GM23338 (cell line): ENCODE results near the gene NAPA. TPM values are rescaled to one million over a fixed set of nuclear protein-coding genes. Genes with fewer than 3 reads are reported as not detected.

Experiments
- ATAC-seq: fragments of 200-7000 bp; cut with Tn5 transposase; 3 replicates; pipeline ENCODE4 v1.9.1; 2020
- DNase-seq: peaks from one replicate; pipeline ENCODE4 v3.0.0-alpha.2; 2015; ENCODE audit warnings: low spot score
- H2AFZ ChIP-seq: fragments of 200-600 bp; sonication (generic); 2 replicates; pipeline ENCODE4 v1.8.0; 2016; ENCODE audit warnings: antibody characterized with exemption, mild to moderate bottlenecking, moderate library complexity
- H3F3A ChIP-seq: fragments of 200-600 bp; sonication (generic); replicated peaks from 2 replicates; pipeline ENCODE4 v1.8.0; 2017; ENCODE audit warnings: antibody characterized with exemption, mixed run types, low read depth
- H3K27ac ChIP-seq: fragments of 200-600 bp; sonication (generic); 2 replicates; pipeline ENCODE4 v1.6.1; 2016; ENCODE audit warnings: low read depth
- H3K27me3 ChIP-seq: fragments of 200-600 bp; sonication (generic); 2 replicates; pipeline ENCODE4 v1.8.0; 2016; ENCODE audit warnings: mild to moderate bottlenecking, mixed run types, moderate library complexity; ENCODE audit not compliant: insufficient read depth
- H3K36me3 ChIP-seq: fragments of 200-600 bp; sonication (generic); 2 replicates; pipeline ENCODE4 v1.8.0; 2016; ENCODE audit warnings: mild to moderate bottlenecking; ENCODE audit not compliant: insufficient read depth
- H3K4me1 ChIP-seq: fragments of 200-600 bp; sonication (generic); 2 replicates; pipeline ENCODE4 v1.8.0; 2016; ENCODE audit warnings: mild to moderate bottlenecking, moderate library complexity; ENCODE audit not compliant: insufficient read depth
- H3K4me2 ChIP-seq: fragments of 200-600 bp; sonication (generic); 2 replicates; pipeline ENCODE4 v1.7.1; 2017; ENCODE audit warnings: mixed run types
- H3K4me3 ChIP-seq: fragments of 200-600 bp; sonication (generic); 2 replicates; pipeline ENCODE4 v1.6.1; 2016; ENCODE audit warnings: mixed run types
- H3K79me2 ChIP-seq: fragments of 200-600 bp; sonication (generic); replicated peaks from 2 replicates; pipeline ENCODE4 v1.8.0; 2017; ENCODE audit warnings: mild to moderate bottlenecking; ENCODE audit not compliant: insufficient read depth
- H3K9me2 ChIP-seq: fragments of 200-600 bp; sonication (generic); 2 replicates; pipeline ENCODE4 v1.8.0; 2017; ENCODE audit not compliant: insufficient read depth
- H4K20me1 ChIP-seq: fragments of 200-600 bp; sonication (generic); replicated peaks from 2 replicates; pipeline ENCODE4 v1.8.0; 2017; ENCODE audit warnings: mild to moderate bottlenecking; ENCODE audit not compliant: insufficient read depth
- H3K27ac Mint-ChIP-seq: 2 replicates; pipeline ENCODE4 v1.8.0; 2020; ENCODE audit warnings: inconsistent platforms, mild to moderate bottlenecking, moderate library complexity, mixed read lengths
- H3K27me3 Mint-ChIP-seq: 3 replicates; pipeline ENCODE4 v1.8.0; 2022; ENCODE audit warnings: low read depth, mild to moderate bottlenecking, moderate library complexity, mixed read lengths, inconsistent platforms; ENCODE audit not compliant: insufficient read depth, poor library complexity
- H3K36me3 Mint-ChIP-seq: 3 replicates; pipeline ENCODE4 v1.8.0; 2021; ENCODE audit warnings: low read depth, mild to moderate bottlenecking, inconsistent platforms, moderate library complexity, mixed read lengths
- H3K4me1 Mint-ChIP-seq: 3 replicates; pipeline ENCODE4 v1.8.0; 2020; ENCODE audit warnings: mild to moderate bottlenecking, inconsistent platforms, mixed read lengths
- H3K4me3 Mint-ChIP-seq: 3 replicates; pipeline ENCODE4 v1.8.0; 2021; ENCODE audit warnings: moderate library complexity, mild to moderate bottlenecking, inconsistent platforms, mixed read lengths
- H3K9me3 Mint-ChIP-seq: 3 replicates; pipeline ENCODE4 v1.8.0; 2020; ENCODE audit warnings: moderate library complexity, mild to moderate bottlenecking, inconsistent platforms, mixed read lengths
- CREB1 ChIP-seq: fragments of 250-450 bp; sonication (Bioruptor Pico); IDR thresholded peaks from 2 replicates; pipeline ENCODE4 v1.5.0; 2020; ENCODE audit warnings: low read depth, mild to moderate bottlenecking, moderate library complexity
- CTCF ChIP-seq, 2 experiments: fragments of 200-600 bp in 1 of 2; sonication (generic) in 1 of 2; conservative IDR thresholded peaks; 2 replicates each; pipeline versions ENCODE4 v1.5.1 to v1.6.1; 2016 to 2017; ENCODE audit warnings: antibody characterized with exemption in 2 of 2, low read depth in 2 of 2, mild to moderate bottlenecking in 2 of 2, moderate library complexity in 1 of 2
- ETS1 ChIP-seq: IDR thresholded peaks from 2 replicates; pipeline ENCODE4 v1.6.1; 2016; ENCODE audit warnings: antibody characterized with exemption
- EZH2 ChIP-seq: fragments of 200-600 bp; sonication (generic); IDR thresholded peaks from one replicate; pipeline ENCODE4 v1.8.0; 2017; ENCODE audit warnings: antibody characterized with exemption, mild to moderate bottlenecking, low read depth; ENCODE audit not compliant: unreplicated experiment
- EZH2phosphoT487 ChIP-seq: fragments of 200-600 bp; sonication (generic); IDR thresholded peaks from one replicate; pipeline ENCODE4 v1.8.1; 2018; ENCODE audit warnings: antibody characterized with exemption; ENCODE audit not compliant: unreplicated experiment
- JUNB ChIP-seq: IDR thresholded peaks from one replicate; pipeline ENCODE4 v1.6.1; 2016; ENCODE audit warnings: antibody characterized with exemption; ENCODE audit not compliant: unreplicated experiment
- NANOG ChIP-seq: IDR thresholded peaks from 2 replicates; pipeline ENCODE4 v1.6.1; 2016; ENCODE audit warnings: antibody characterized with exemption, borderline replicate concordance
- POLR2AphosphoS5 ChIP-seq: IDR thresholded peaks from 2 replicates; pipeline ENCODE4 v1.6.1; 2016; ENCODE audit warnings: antibody characterized with exemption, low read depth
- REST ChIP-seq: IDR thresholded peaks from one replicate; pipeline ENCODE4 v1.6.1; 2018; ENCODE audit warnings: antibody characterized with exemption; ENCODE audit not compliant: unreplicated experiment
- STAT1 ChIP-seq: IDR thresholded peaks from one replicate; pipeline ENCODE4 v1.6.1; 2016; ENCODE audit warnings: antibody characterized with exemption; ENCODE audit not compliant: unreplicated experiment
- ZNF114 ChIP-seq: fragments of 250-450 bp; sonication (Bioruptor Pico); IDR thresholded peaks from 2 replicates; pipeline ENCODE4 v1.5.0; 2020; ENCODE audit warnings: mild to moderate bottlenecking, moderate library complexity
- ZNF331 ChIP-seq: fragments of 250-450 bp; sonication (Bioruptor Pico); IDR thresholded peaks from 2 replicates; pipeline ENCODE4 v1.5.0; 2020; ENCODE audit warnings: low read depth, mild to moderate bottlenecking, moderate library complexity
- ZNF462 ChIP-seq: fragments of 250-450 bp; sonication (Bioruptor Pico); IDR thresholded peaks from 2 replicates; pipeline ENCODE4 v1.5.0; 2020; ENCODE audit warnings: mild to moderate bottlenecking, moderate library complexity
- polyA plus RNA-seq: library from polyadenylated mRNA; unstranded; fragments of >200 nt; fragmentation: Nextera tagmentation; extraction: Ambion mirVana; gene quantifications from 2 replicates; pipeline ENCODE4 v1.2.1, GENCODE V29; 2016
- total RNA-seq: library from RNA; depleted of rRNA; stranded (reverse); fragments of >200 nt; shearing (Covaris generic); gene quantifications from 2 replicates; pipeline ENCODE4 v1.2.3, GENCODE V29; 2014

NAPA gene
- total and polyA plus RNA-seq, 2 experiments from 2014 or later, result 52.0 to 72.1 TPM

GRCh38 chr19:47494729-47495128 lies 20.1 kb downstream of the NAPA start (continued):
- TF ChIP-seq ZNF331, result no peak
- no peak for TF ChIP-seq CREB1
- TF ChIP-seq POLR2AphosphoS5, result no peak
- TF ChIP-seq REST, result no peak
- TF ChIP-seq STAT1, result no peak
- TF ChIP-seq NANOG, result no peak
- no peak for TF ChIP-seq EZH2
- no peak for TF ChIP-seq ETS1

GRCh38 chr19:47494211-47494547 lies 20.7 kb downstream of the NAPA start:
- Histone ChIP-seq H3K27ac (no peak overlapping the region), H3K36me3 (no peaks in the 10 kb centered on the region), H3K4me2 (no peak overlapping the region), H3K4me1 (no peaks in the 10 kb centered on the region; the same call in 1 of the 2 replicates), H2AFZ (no peak overlapping the region), H3F3A (no peaks in the 10 kb centered on the region), H3K9me2 (no peaks in the 10 kb centered on the region), H3K79me2 (no peaks in the 10 kb centered on the region), H3K27me3 (no peaks in the 10 kb centered on the region), H4K20me1 (no peaks in the 10 kb centered on the region), H3K4me3 (no peak overlapping the region)
- Mint-ChIP-seq H3K27ac (no peak overlapping the region), H3K4me3 (no peak overlapping the region), H3K9me3 (no peaks in the 10 kb centered on the region), H3K4me1 (peaks cover 25% of the 10 kb centered on the region), H3K27me3 (peaks cover 16% of the 10 kb centered on the region), H3K36me3 (peaks cover 11% of the 10 kb centered on the region; the same call in 2 of the 3 replicates)
- DNase-seq, result no peak
- ATAC-seq, result no peak
- TF ChIP-seq ZNF331, result no peak
- no peak for TF ChIP-seq ZNF462 (CRISPR knock-in tag)
- no peak for TF ChIP-seq EZH2phosphoT487
- TF ChIP-seq ZNF114 (CRISPR knock-in tag), result no peak
- TF ChIP-seq STAT1, result no peak
- no peak for TF ChIP-seq POLR2AphosphoS5
- TF ChIP-seq EZH2, result no peak
- TF ChIP-seq JUNB, result no peak
- TF ChIP-seq CREB1, result no peak
- no peak for TF ChIP-seq CTCF (conservative IDR thresholded peaks at IDR 0.05; ENCODE audit: low read depth in 2 of 2)
